HG03469 (cell line): Measurements from ENCODE around the gene NKX6-1.

ENCODE experiments used
- ATAC-seq: cut with Tn5 transposase; IDR thresholded peaks from one replicate; pipeline ENCODE4 v1.9.1; 2021; ENCODE audit warnings: mild to moderate bottlenecking, moderate library complexity, moderate number of reproducible peaks; ENCODE audit not compliant: unreplicated experiment

Gene NKX6-1

GRCh38 chr4:84498935-84499623, at the start of gene NKX6-1:
Gene NKX6-1 (minus strand): TSS chr4:84499292. CDS start chr4:84498228, 1,064 bp downstream.
- ATAC-seq: no peak

- ATAC-seq: no peak
Observed at GRCh38 chr4:84547211-84547610, 48.1 kb upstream of the NKX6-1 start.

GRCh38 chr4:84545093-84545492, 46.0 kb upstream of the NKX6-1 start:
- ATAC-seq: no peak

- no peak for ATAC-seq
Observed at GRCh38 chr4:84535901-84536300, 36.8 kb upstream of the NKX6-1 start.

- no peak for ATAC-seq
Observed at GRCh38 chr4:84531689-84532088, 32.6 kb upstream of the NKX6-1 start.

GRCh38 chr4:84530871-84531270, 31.8 kb upstream of the NKX6-1 start:
- ATAC-seq: no peak

GRCh38 chr4:84530454-84530853, 31.4 kb upstream of the NKX6-1 start:
- no peak for ATAC-seq

GRCh38 chr4:84529169-84529751, 30.2 kb upstream of the NKX6-1 start:
- ATAC-seq: no peak

- ATAC-seq: no peak
Observed at GRCh38 chr4:84527391-84527790, 28.3 kb upstream of the NKX6-1 start.

GRCh38 chr4:84515075-84515474, 16.0 kb upstream of the NKX6-1 start:
- no peak for ATAC-seq

- ATAC-seq: no peak
Observed at GRCh38 chr4:84512277-84512676, 13.2 kb upstream of the NKX6-1 start.

GRCh38 chr4:84511703-84512102, 12.6 kb upstream of the NKX6-1 start:
- no peak for ATAC-seq

- ATAC-seq: no peak
Observed at GRCh38 chr4:84507941-84508340, 8.8 kb upstream of the NKX6-1 start.

- ATAC-seq: no peak
Observed at GRCh38 chr4:84504821-84505220, 5.7 kb upstream of the NKX6-1 start.

GRCh38 chr4:84503495-84504437, 4.7 kb upstream of the NKX6-1 start:
- peak; percentile 88 for ATAC-seq

- no peak for ATAC-seq
Observed at GRCh38 chr4:84502955-84503373, 3.9 kb upstream of the NKX6-1 start.

GRCh38 chr4:84502333-84502954, 3.4 kb upstream of the NKX6-1 start:
- ATAC-seq: no peak

- no peak for ATAC-seq
Observed at GRCh38 chr4:84501721-84502267, 2.7 kb upstream of the NKX6-1 start.

- ATAC-seq: no peak
Observed at GRCh38 chr4:84501202-84501503, 2.1 kb upstream of the NKX6-1 start.

- no peak for ATAC-seq
Observed at GRCh38 chr4:84500386-84501201, 1.5 kb upstream of the NKX6-1 start.
